ENCODE results near the gene KIF15.
"Not testable (repeated sequence)": the region's sequence is repeated elsewhere in the genome, so short reads cannot be mapped to it uniquely, and the experiment has no call there.

KIF15 gene

GRCh38 chr3:44761424-44762169 lies at the start of gene KIF15, which contains the start of gene KIAA1143:
TSS of gene KIF15 (plus strand) at chr3:44761794. CDS start at chr3:44761866, 72 bp downstream.
TSS of gene KIAA1143 (minus strand) at chr3:44761619. CDS start at chr3:44761602, 17 bp downstream.
- DNase-seq: peak; percentile 96

GRCh38 chr3:44712455-44713075 lies 49.0 kb upstream of the KIF15 start, which contains the start of gene ZNF502:
TSS of gene ZNF502 (plus strand) at chr3:44712660. CDS start at chr3:44720262, 7,602 bp downstream.
- peak; percentile 88 for DNase-seq

- DNase-seq: no peak
Observed at GRCh38 chr3:44721231-44722102, 40.1 kb upstream of the KIF15 start.

GRCh38 chr3:44722103-44722401 lies 39.5 kb upstream of the KIF15 start:
- DNase-seq: no peak

GRCh38 chr3:44729384-44729910 lies 32.1 kb upstream of the KIF15 start, which contains the start of gene ZNF501:
TSS of gene ZNF501 (plus strand) at chr3:44729635. CDS start at chr3:44734422, 4,787 bp downstream.
- DNase-seq: peak; percentile 92

GRCh38 chr3:44734646-44735168 lies 26.9 kb upstream of the KIF15 start:
- no peak for DNase-seq

GRCh38 chr3:44761101-44761423 lies 532 bp upstream of the KIF15 start:
- DNase-seq: no peak

GRCh38 chr3:44762170-44762677 lies 630 bp downstream of the KIF15 start:
- no peak for DNase-seq

GRCh38 chr3:44762690-44763089 lies 1.1 kb downstream of the KIF15 start:
- no peak for DNase-seq

GRCh38 chr3:44764248-44764647 lies 2.7 kb downstream of the KIF15 start:
- DNase-seq: no peak

- no peak for DNase-seq
Observed at GRCh38 chr3:44771424-44772098, 10.0 kb downstream of the KIF15 start.

- DNase-seq: no peak
Observed at GRCh38 chr3:44772099-44772442, 10.5 kb downstream of the KIF15 start.

GRCh38 chr3:44782891-44783290 lies 21.3 kb downstream of the KIF15 start:
- no peak for DNase-seq

GRCh38 chr3:44795197-44795596 lies 33.6 kb downstream of the KIF15 start:
- peak; percentile 1 for DNase-seq

- DNase-seq: no peak
Observed at GRCh38 chr3:44802011-44802410, 40.4 kb downstream of the KIF15 start.

- DNase-seq: no peak
Observed at GRCh38 chr3:44803298-44803697, 41.7 kb downstream of the KIF15 start.

GRCh38 chr3:44805960-44806359 lies 44.4 kb downstream of the KIF15 start:
- no peak for DNase-seq

GRCh38 chr3:44814751-44815150 lies 53.2 kb downstream of the KIF15 start:
- no peak for DNase-seq

- not testable (repeated sequence) for DNase-seq
Observed at GRCh38 chr3:44816334-44816733, 54.7 kb downstream of the KIF15 start.

GRCh38 chr3:44821206-44821605 lies 59.6 kb downstream of the KIF15 start:
- not testable (repeated sequence) for DNase-seq

GRCh38 chr3:44825264-44825925 lies 63.8 kb downstream of the KIF15 start:
- peak; percentile 53 for DNase-seq

- no peak for DNase-seq
Observed at GRCh38 chr3:44827196-44827595, 65.6 kb downstream of the KIF15 start.
